Keratinocyte (primary cell): ENCODE results near the gene MYO1D. TPM values are rescaled to one million over a fixed set of nuclear protein-coding genes. Genes with fewer than 3 reads are reported as not detected.
A peak's percentile ranks its signal among the peaks of the same experiment; 100 is the strongest.

Source experiments
- DNase-seq: peaks from one replicate; pipeline ENCODE4 v3.0.0-alpha.2; 2011; ENCODE audit warnings: low read depth, missing footprints, low spot score
- FAIRE-seq: peaks from 2 replicates; lab custom pipeline; 2011; peaks lifted over from hg19 to GRCh38; lab: Jason Lieb, UNC
- H2AFZ ChIP-seq: 2 replicates; pipeline ENCODE4 v1.6.0; 2012; ENCODE audit warnings: low read length, control low read depth, inconsistent platforms; ENCODE audit not compliant: control insufficient read depth
- H3K27ac ChIP-seq: 2 replicates; pipeline ENCODE4 v1.5.1; 2011; ENCODE audit warnings: low read length; ENCODE audit not compliant: control insufficient read depth, insufficient read depth
- H3K27me3 ChIP-seq: 3 replicates; pipeline ENCODE4 v1.6.0; 2011; ENCODE audit warnings: low read length; ENCODE audit not compliant: control insufficient read depth, insufficient read depth; ENCODE audit errors: extremely low read depth
- H3K36me3 ChIP-seq, 2 experiments: 2 replicates in 1 of 2; 3 replicates in 1 of 2; pipeline ENCODE4 v1.5.1; 2011; ENCODE audit warnings: low read length in 2 of 2, mild to moderate bottlenecking in 1 of 2; ENCODE audit not compliant: control insufficient read depth in 2 of 2, insufficient read depth in 2 of 2; ENCODE audit errors: extremely low read depth in 1 of 2
- H3K4me1 ChIP-seq: 3 replicates; pipeline ENCODE4 v1.5.1; 2011; ENCODE audit warnings: low read length; ENCODE audit not compliant: control insufficient read depth, insufficient read depth; ENCODE audit errors: extremely low read depth
- H3K4me2 ChIP-seq: 3 replicates; pipeline ENCODE4 v1.6.0; 2011; ENCODE audit warnings: low read depth, low read length; ENCODE audit not compliant: control insufficient read depth, insufficient read depth; ENCODE audit errors: extremely low read depth
- H3K4me3 ChIP-seq, 3 experiments: fragments of 200-600 bp in 1 of 3; sonication (generic) in 1 of 3; 2 replicates in 2 of 3; 3 replicates in 1 of 3; pipeline ENCODE4 v1.5.1; 2011 to 2016; ENCODE audit warnings: low read length in 3 of 3, mild to moderate bottlenecking in 3 of 3, control low read depth in 2 of 3, inconsistent platforms in 1 of 3, low read depth in 1 of 3, mixed read lengths in 1 of 3, mixed run types in 1 of 3, moderate library complexity in 1 of 3; ENCODE audit not compliant: control insufficient read depth in 2 of 3, insufficient read depth in 2 of 3; ENCODE audit errors: extremely low read depth in 1 of 3
- H3K79me2 ChIP-seq: 2 replicates; pipeline ENCODE4 v1.6.0; 2012; ENCODE audit warnings: low read length; ENCODE audit not compliant: control insufficient read depth, insufficient read depth
- H3K9ac ChIP-seq: 3 replicates; pipeline ENCODE4 v1.6.0; 2011; ENCODE audit warnings: low read length; ENCODE audit not compliant: control insufficient read depth, insufficient read depth; ENCODE audit errors: extremely low read depth
- H3K9me1 ChIP-seq: 3 replicates; pipeline ENCODE4 v1.6.0; 2011; ENCODE audit warnings: low read length; ENCODE audit not compliant: control insufficient read depth, insufficient read depth; ENCODE audit errors: extremely low read depth
- H3K9me3 ChIP-seq: 2 replicates; pipeline ENCODE4 v1.5.1; 2012; ENCODE audit warnings: low read depth, low read length; ENCODE audit not compliant: control insufficient read depth
- H4K20me1 ChIP-seq: 3 replicates; pipeline ENCODE4 v1.6.0; 2011; ENCODE audit warnings: low read length; ENCODE audit not compliant: control insufficient read depth, insufficient read depth; ENCODE audit errors: extremely low read depth
- CTCF ChIP-seq, 3 experiments: IDR thresholded peaks in 1 of 3; conservative IDR thresholded peaks in 1 of 3; optimal IDR thresholded peaks in 1 of 3; 2 replicates in 2 of 3; 3 replicates in 1 of 3; pipeline versions ENCODE3 to v1.5.1; 2011; ENCODE audit warnings: low read length in 3 of 3, mild to moderate bottlenecking in 3 of 3, moderate library complexity in 2 of 3, control low read depth in 1 of 3, inconsistent platforms in 1 of 3; ENCODE audit not compliant: insufficient read depth in 2 of 3; ENCODE audit errors: extremely low read depth in 1 of 3
- EZH2 ChIP-seq: IDR thresholded peaks from one replicate; pipeline ENCODE4 v1.6.1; 2012; ENCODE audit warnings: inconsistent platforms, mild to moderate bottlenecking, low read length, moderate library complexity
- dilution Hi-C: fragments of 300-500 bp; cut with MboI; formaldehyde crosslinking; loops from one replicate; pipeline ENCODE4 v1.7.0; 2020; ENCODE audit warnings: low sequenced_read_pairs; ENCODE audit not compliant: extremely low pct_ligation_motif_present
- polyA plus RNA-seq, 5 experiments: library from polyadenylated mRNA; depleted of rRNA in 3 of 5; stranded (reverse) in 3 of 5; stranded (forward) in 1 of 5; unstranded in 1 of 5; fragments of >200 nt; gene quantifications; 1 replicate in 1 of 5; 2 replicates in 3 of 5; 3 replicates in 1 of 5; pipeline versions ENCODE4 v1.2.1 to v1.2.3, GENCODE V29; 2011 to 2012; ENCODE audit warnings: missing spikeins in 2 of 5, low read depth in 1 of 5, low replicate concordance in 1 of 5

The MYO1D gene
- polyA plus RNA-seq, 1 donor (not counting 4 experiments of a cell fraction or from before 2014, with no cell fraction given) = 33.7 TPM

- no peaks in the 10 kb centered on the region for H3K36me3 ChIP-seq
- no peaks in the 10 kb centered on the region for H3K27me3 ChIP-seq
- H3K27ac ChIP-seq = no peak overlapping the region
- no peak overlapping the region for H2AFZ ChIP-seq
- no peak overlapping the region for H3K4me3 ChIP-seq
- H3K4me1 ChIP-seq = peaks cover 12% of the 10 kb centered on the region
- no peak overlapping the region for H3K4me2 ChIP-seq
- DNase-seq = no peak
- no peak for TF ChIP-seq EZH2
- no peak for TF ChIP-seq CTCF (optimal IDR thresholded peaks at IDR 0.05 in 1 of 3, IDR thresholded peaks at IDR 0.05 in 1 of 3, conservative IDR thresholded peaks at IDR 0.05 in 1 of 3; ENCODE audit: extremely low read depth in 1 of 3, insufficient read depth in 2 of 3, low read length in 3 of 3)
- no peaks in the 10 kb centered on the region for H4K20me1 ChIP-seq
- FAIRE-seq = no peak
- H3K9ac ChIP-seq = no peak overlapping the region
- dilution Hi-C loops = no loop called here
- H3K9me3 ChIP-seq = no peaks in the 10 kb centered on the region
- no peaks in the 10 kb centered on the region for H3K9me1 ChIP-seq
- no peaks in the 10 kb centered on the region for H3K79me2 ChIP-seq
Observed at GRCh38 chr17:32814836-32815235, 62.1 kb downstream of the MYO1D start.

GRCh38 chr17:32813021-32813420, 63.9 kb downstream of the MYO1D start:
- H3K4me1 ChIP-seq = peaks cover 15% of the 10 kb centered on the region
- H3K9ac ChIP-seq = no peak overlapping the region
- TF ChIP-seq EZH2 (no peak), CTCF (optimal IDR thresholded peaks at IDR 0.05 in 1 of 3, IDR thresholded peaks at IDR 0.05 in 1 of 3, conservative IDR thresholded peaks at IDR 0.05 in 1 of 3; ENCODE audit: extremely low read depth in 1 of 3, insufficient read depth in 2 of 3, low read length in 3 of 3) (no peak)
- FAIRE-seq (peak; percentile 36), DNase-seq (no peak)
- no peaks in the 10 kb centered on the region for H3K9me1 ChIP-seq
- no peak overlapping the region for H3K4me3 ChIP-seq
- H3K27me3 ChIP-seq = no peaks in the 10 kb centered on the region
- H3K27ac ChIP-seq = no peak overlapping the region
- dilution Hi-C loops = no loop called here
- H2AFZ ChIP-seq = no peak overlapping the region
- H4K20me1 ChIP-seq = no peaks in the 10 kb centered on the region
- H3K79me2 ChIP-seq = no peaks in the 10 kb centered on the region
- no peak overlapping the region for H3K4me2 ChIP-seq
- no peaks in the 10 kb centered on the region for H3K9me3 ChIP-seq
- H3K36me3 ChIP-seq = no peaks in the 10 kb centered on the region
